SK-N-SH treated with all-trans-retinoic acid at 6 μM for 48 hours (cell line): ENCODE measurements around the gene NOL3.

Experiments
- ATAC-seq: fragments of 200-7000 bp; cut with Tn5 transposase; 3 replicates; pipeline ENCODE4 v1.9.1; 2020; ENCODE audit warnings: mild to moderate bottlenecking, moderate library complexity
- ARNTL ChIP-seq: fragments of 450-650 bp; formaldehyde crosslinking; IDR thresholded peaks from 2 replicates; pipeline ENCODE4 v1.5.0; 2020; ENCODE audit warnings: low read depth, mild to moderate bottlenecking, moderate library complexity, borderline replicate concordance
- BACH2 ChIP-seq: fragments of 250-450 bp; sonication (Bioruptor Pico); IDR thresholded peaks from 2 replicates; pipeline ENCODE4 v1.9.0; 2021; ENCODE audit warnings: mild to moderate bottlenecking, borderline replicate concordance
- CREB5 ChIP-seq: fragments of 250-450 bp; sonication (Bioruptor Pico); IDR thresholded peaks from 2 replicates; pipeline ENCODE4 v1.5.1; 2020; ENCODE audit warnings: low read depth, mild to moderate bottlenecking, moderate library complexity
- CSDC2 ChIP-seq: fragments of 250-450 bp; sonication (Bioruptor Pico); IDR thresholded peaks from 2 replicates; pipeline ENCODE4 v1.5.0; 2020; ENCODE audit warnings: mild to moderate bottlenecking, moderate library complexity
- CSRNP3 ChIP-seq: fragments of 250-450 bp; sonication (Bioruptor Pico); IDR thresholded peaks from 2 replicates; pipeline ENCODE4 v1.5.1; 2021; ENCODE audit warnings: mild to moderate bottlenecking, moderate library complexity
- ESRRG ChIP-seq: fragments of 250-450 bp; sonication (Bioruptor Pico); IDR thresholded peaks from 2 replicates; pipeline ENCODE4 v1.6.1; 2021; ENCODE audit warnings: mild to moderate bottlenecking
- GLIS3 ChIP-seq: fragments of 250-450 bp; sonication (Bioruptor Pico); IDR thresholded peaks from 2 replicates; pipeline ENCODE4 v1.5.0; 2020; ENCODE audit warnings: mild to moderate bottlenecking, moderate library complexity
- ISL1 ChIP-seq: fragments of 250-450 bp; sonication (Bioruptor Pico); IDR thresholded peaks from 2 replicates; pipeline ENCODE4 v2.1.2; 2022; ENCODE audit warnings: mild to moderate bottlenecking, moderate library complexity
- OSR1 ChIP-seq: fragments of 250-450 bp; sonication (Bioruptor Pico); IDR thresholded peaks from 2 replicates; pipeline ENCODE4 v1.8.0; 2022; ENCODE audit warnings: moderate library complexity, mild to moderate bottlenecking, inconsistent platforms
- PATZ1 ChIP-seq: fragments of 250-450 bp; sonication (Bioruptor Pico); IDR thresholded peaks from 2 replicates; pipeline ENCODE4 v1.8.0; 2020; ENCODE audit warnings: mild to moderate bottlenecking, moderate library complexity, borderline replicate concordance
- POU6F1 ChIP-seq: fragments of 250-450 bp; sonication (Bioruptor Pico); IDR thresholded peaks from 2 replicates; pipeline ENCODE4 v1.8.0; 2021; ENCODE audit warnings: low read depth, mild to moderate bottlenecking, moderate library complexity, borderline replicate concordance
- PPARA ChIP-seq: fragments of 250-450 bp; sonication (Bioruptor Pico); IDR thresholded peaks from 2 replicates; pipeline ENCODE4 v1.5.0; 2020; ENCODE audit warnings: mild to moderate bottlenecking, borderline replicate concordance
- RARB ChIP-seq: fragments of 250-450 bp; sonication (Bioruptor Pico); IDR thresholded peaks from 2 replicates; pipeline ENCODE4 v1.8.0; 2021; ENCODE audit warnings: mild to moderate bottlenecking, moderate library complexity
- SNAI2 ChIP-seq: fragments of 250-450 bp; sonication (Bioruptor Pico); IDR thresholded peaks from 2 replicates; pipeline ENCODE4 v1.5.0; 2020; ENCODE audit warnings: mild to moderate bottlenecking, moderate library complexity
- TCF4 ChIP-seq: fragments of 250-450 bp; sonication (Bioruptor Pico); IDR thresholded peaks from 2 replicates; pipeline ENCODE4 v1.8.0; 2021; ENCODE audit warnings: mild to moderate bottlenecking, moderate library complexity, borderline replicate concordance
- TOX ChIP-seq: fragments of 250-450 bp; sonication (Bioruptor Pico); IDR thresholded peaks from 2 replicates; pipeline ENCODE4 v1.8.0; 2021; ENCODE audit warnings: mild to moderate bottlenecking, moderate library complexity, borderline replicate concordance
- TSHZ2 ChIP-seq: fragments of 250-450 bp; sonication (Bioruptor Pico); IDR thresholded peaks from 2 replicates; pipeline ENCODE4 v1.5.0; 2020; ENCODE audit warnings: mild to moderate bottlenecking, moderate library complexity
- ZC3H10 ChIP-seq: fragments of 250-450 bp; sonication (Bioruptor Pico); IDR thresholded peaks from 2 replicates; pipeline ENCODE4 v1.5.1; 2021; ENCODE audit warnings: mild to moderate bottlenecking, moderate library complexity
- ZFP3 ChIP-seq: fragments of 250-450 bp; sonication (Bioruptor Pico); IDR thresholded peaks from 2 replicates; pipeline ENCODE4 v1.5.0; 2020; ENCODE audit warnings: mild to moderate bottlenecking, moderate library complexity
- ZFP30 ChIP-seq: fragments of 450-650 bp; formaldehyde crosslinking; IDR thresholded peaks from 2 replicates; pipeline ENCODE4 v1.5.0; 2022; ENCODE audit warnings: mild to moderate bottlenecking, moderate library complexity
- ZNF565 ChIP-seq: fragments of 450-650 bp; formaldehyde crosslinking; conservative IDR thresholded peaks from 2 replicates; pipeline ENCODE4 v1.5.0; 2020; ENCODE audit warnings: low read depth, mild to moderate bottlenecking, moderate library complexity
- ZNF8 ChIP-seq: fragments of 450-650 bp; formaldehyde crosslinking; IDR thresholded peaks from 2 replicates; pipeline ENCODE4 v1.5.0; 2020; ENCODE audit warnings: mild to moderate bottlenecking, moderate library complexity

NOL3 gene

GRCh38 chr16:67207249-67208091 lies 37.1 kb downstream of the NOL3 start:
- ATAC-seq = peak; percentile 31
- TF ChIP-seq TSHZ2 (CRISPR knock-in tag) = no peak
- no peak for TF ChIP-seq TCF4
- no peak for TF ChIP-seq POU6F1 (CRISPR knock-in tag)
- no peak for TF ChIP-seq CSRNP3
- no peak for TF ChIP-seq ESRRG (CRISPR knock-in tag)
- no peak for TF ChIP-seq ZFP3 (CRISPR knock-in tag)
- TF ChIP-seq RARB = no peak
- no peak for TF ChIP-seq SNAI2
- TF ChIP-seq CREB5 (CRISPR knock-in tag) = no peak
- TF ChIP-seq ZNF565 (CRISPR knock-in tag) = no peak
- no peak for TF ChIP-seq ARNTL (CRISPR knock-in tag)
- no peak for TF ChIP-seq TOX (CRISPR knock-in tag)
- no peak for TF ChIP-seq PATZ1 (CRISPR knock-in tag)
- TF ChIP-seq GLIS3 = no peak
- no peak for TF ChIP-seq ISL1 (CRISPR knock-in tag)
- no peak for TF ChIP-seq ZFP30 (CRISPR knock-in tag)
- no peak for TF ChIP-seq BACH2
- TF ChIP-seq OSR1 (CRISPR knock-in tag) = no peak
- no peak for TF ChIP-seq PPARA (CRISPR knock-in tag)
- TF ChIP-seq CSDC2 (CRISPR knock-in tag) = no peak
- TF ChIP-seq, all 23 proteins: peak for 0

GRCh38 chr16:67208154-67208896 lies 38.0 kb downstream of the NOL3 start:
- TF ChIP-seq OSR1 (CRISPR knock-in tag) (no peak), PPARA (CRISPR knock-in tag) (no peak), TSHZ2 (CRISPR knock-in tag) (no peak), CSRNP3 (no peak), ZNF8 (no peak), ZC3H10 (no peak)
- TF ChIP-seq, all 23 proteins: peak for 0
- no peak; the same call in 2 of the 3 replicates for ATAC-seq
